Measurements from ENCODE around the gene SRRM2.
A peak's percentile ranks its signal among the peaks of the same experiment; 100 is the strongest.

The SRRM2 gene

DNA sequence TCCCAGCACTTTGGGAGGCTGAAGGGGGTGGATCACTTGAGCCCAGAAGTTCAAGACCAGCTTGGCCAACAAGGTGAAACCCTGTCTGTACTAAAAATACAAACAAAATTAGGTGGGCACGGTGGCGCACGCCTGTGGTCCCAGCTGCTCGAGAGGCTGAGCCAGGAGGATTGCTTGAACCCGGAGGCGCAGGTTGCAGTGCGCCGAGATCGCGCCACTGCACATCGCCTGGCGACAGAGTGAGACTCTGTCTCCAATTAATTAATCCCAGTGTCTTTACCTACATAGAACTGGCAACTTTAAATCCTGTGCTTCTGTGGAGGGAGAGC is 26.2 kb downstream of the SRRM2 start:
- no peak for DNase-seq

DNA sequence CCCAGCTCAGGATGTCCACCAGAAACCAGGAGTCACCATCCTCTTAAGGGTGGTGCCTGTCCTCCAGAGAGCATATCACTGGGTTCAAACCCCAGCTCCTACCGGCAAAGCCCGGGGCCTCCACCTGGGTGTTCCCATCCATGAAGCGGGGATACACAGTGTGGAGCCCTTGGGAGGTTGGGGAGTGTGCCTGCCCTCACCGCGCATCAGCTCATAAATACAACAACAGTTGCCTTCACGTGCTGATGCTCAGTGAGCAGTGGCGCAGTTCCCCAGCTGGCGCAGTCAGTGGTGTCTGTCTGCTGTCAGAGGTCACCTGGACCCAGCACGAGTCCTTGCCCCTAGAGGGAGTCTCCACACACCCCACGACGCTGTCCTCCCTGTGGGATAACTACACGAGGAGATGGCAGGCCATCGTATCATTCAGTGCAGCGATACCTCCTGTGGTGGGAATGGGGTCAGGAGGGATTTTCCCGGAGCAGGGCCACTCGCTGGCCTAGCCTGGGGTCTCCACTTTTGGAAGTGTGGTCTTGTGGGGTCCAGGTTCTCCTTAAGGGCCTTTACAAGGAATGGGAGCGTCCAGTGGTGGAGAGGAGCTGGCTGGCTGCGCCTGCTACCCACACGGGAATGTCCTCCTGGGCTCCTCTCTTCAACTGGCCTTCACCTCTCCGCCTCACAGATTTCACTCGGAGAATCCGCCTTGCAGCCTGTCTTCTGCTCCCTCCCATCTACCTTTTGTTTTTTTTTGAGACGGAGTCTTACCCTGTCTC is 26.9 kb downstream of the SRRM2 start:
- DNase-seq, result no peak

DNA sequence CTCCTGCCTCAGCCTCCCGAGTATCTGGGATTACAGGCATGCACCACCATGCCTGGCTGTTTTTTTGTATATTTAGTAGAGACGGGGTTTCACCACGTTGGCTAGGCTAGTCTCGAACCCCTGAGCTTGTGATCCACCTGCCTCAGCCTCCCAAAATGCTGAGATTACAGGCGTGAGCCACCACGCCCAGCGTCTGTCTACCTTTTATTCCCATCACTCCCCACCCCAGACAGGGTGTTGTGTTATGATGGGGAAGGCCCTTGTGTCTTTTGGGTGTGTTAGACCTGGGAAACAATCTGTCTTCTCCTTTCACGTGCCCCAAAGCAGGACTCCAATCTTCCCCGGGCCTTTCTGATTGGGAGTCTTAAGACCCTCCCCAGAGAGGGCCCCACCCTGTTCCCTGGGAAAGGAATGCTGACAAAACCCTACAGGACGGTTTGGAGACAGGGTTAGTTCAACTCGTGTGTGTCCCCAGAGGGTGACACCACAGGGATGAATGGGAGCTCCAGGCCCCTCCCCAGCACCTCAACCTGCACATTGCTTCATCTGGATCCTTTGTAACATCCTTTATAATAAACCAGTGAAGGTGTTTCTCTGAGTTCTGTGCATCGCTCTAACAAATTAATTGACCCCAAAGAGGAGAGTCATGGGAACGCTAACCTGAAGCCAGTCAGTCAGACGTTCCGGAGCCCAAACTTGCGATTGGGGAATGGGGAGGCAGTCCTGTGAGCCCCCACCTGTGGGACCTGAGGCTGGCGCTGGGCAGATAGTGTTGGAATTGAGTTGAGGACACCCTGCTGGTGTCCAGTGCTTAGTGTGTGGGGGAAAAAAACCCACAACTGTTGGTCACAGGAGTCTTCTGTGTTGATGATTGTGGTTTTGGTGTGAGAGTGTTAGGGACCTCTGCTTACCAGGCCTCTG is 27.8 kb downstream of the SRRM2 start:
- no peak for DNase-seq

DNA sequence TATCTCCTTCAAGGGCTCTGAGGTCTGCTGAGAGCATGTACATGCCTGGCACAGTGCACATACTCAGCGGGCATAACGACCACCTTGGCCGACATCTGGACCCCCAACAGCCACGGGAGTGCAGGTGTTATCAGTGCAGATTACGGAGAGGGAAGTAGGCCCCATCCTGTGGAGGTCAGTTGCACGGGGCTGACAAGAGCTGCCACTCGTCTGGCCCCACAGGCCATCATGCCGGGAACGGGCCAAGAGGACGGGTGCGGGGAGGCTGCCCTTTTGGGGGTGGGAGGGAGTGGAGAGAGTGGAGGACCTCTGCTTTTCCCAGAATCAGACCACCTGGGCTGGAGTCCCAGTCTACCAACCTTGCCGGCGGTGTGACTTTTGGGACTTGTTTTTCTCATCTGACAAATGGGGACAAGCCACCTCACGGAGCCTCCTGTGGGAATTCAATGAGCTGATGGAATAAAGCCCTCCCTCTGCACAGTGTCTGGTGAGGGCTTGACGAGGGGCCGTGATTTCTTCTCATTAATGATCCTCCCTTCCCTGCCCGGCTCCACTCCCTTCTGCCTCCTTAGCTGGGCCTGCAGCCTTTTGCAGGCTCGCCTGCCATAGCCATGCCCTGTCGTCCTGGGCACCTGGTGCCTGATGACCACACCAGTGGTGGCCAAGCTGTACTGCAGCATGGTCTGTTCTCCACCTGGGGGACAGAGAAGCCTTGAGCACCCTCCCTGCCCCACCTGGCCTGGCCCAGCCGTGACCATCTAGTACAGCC is 30.3 kb downstream of the SRRM2 start:
- DNase-seq, result no peak

DNA sequence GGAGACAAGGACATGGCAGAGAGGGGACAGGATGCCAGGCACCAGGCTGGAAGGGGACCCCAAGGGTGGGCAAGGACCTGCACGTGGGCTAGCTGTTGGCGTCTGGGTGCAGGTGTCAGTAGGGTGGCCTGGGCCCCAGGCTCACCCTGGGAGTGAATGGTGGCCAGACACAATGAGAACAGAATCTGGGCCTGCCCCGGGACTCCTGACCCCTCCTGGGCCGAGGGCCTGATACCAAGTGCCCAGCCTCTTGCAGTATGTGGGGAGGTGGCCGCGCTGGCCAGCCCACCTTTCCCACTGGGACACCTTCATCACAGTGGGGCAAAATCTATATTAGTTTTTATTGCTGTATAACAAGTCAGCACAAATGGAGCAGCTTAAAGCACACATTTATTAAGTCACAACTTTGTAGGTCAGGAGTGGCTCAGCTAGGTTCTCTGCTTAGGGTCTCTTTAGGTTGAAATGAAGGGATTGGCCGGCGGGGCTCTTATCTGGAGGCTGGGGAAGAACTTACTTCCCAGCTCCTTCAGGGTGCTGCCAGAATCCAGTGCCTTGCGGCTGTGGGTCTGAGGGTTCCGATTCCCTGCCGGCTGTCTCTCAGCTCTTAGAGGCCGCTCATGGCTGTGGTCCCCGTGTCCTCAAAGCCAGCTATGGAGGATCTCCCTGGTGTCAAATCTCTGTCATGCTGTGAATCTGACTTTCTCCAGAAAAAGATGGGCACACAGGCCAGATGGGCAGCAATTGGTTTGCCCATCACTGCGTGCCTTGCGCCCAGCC is 31.3 kb downstream of the SRRM2 start:
- no peak for DNase-seq

DNA sequence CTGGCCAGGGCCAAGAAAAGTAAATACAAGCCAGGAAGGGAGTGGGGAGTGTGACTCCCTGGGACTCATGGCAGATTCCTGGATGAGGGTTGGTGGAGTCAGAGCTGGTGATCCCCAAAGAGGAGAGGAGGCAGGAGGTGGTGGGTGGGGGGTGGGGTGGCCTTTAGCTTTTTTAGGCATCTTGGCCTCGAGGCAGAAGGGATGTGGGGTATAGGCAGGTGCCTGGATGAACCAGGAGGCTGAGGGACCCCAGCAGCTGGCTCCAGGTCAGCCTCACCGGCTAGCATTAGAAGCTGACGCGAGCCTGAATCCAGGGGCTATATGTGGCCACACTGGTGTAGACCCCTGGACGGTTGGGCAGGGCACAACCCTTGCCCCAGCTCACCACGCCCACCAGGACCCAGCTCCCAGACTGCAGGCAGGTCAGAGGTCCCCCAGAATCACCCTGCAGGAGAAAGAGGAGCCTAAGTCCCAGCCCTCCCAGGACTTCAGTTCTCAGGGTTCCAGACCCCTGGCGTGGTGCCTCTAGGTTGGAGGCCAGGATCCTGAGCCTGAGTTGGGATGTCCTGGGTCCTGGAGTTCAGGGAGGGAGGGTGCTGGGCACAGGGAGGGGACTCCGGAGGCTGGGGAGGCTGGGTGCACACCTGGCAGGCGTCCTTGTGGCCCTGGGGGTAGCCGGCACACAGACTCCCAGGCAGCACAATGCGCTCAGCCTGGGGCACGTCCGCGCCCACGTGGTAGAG is 32.1 kb downstream of the SRRM2 start:
- DNase-seq, result no peak

DNA sequence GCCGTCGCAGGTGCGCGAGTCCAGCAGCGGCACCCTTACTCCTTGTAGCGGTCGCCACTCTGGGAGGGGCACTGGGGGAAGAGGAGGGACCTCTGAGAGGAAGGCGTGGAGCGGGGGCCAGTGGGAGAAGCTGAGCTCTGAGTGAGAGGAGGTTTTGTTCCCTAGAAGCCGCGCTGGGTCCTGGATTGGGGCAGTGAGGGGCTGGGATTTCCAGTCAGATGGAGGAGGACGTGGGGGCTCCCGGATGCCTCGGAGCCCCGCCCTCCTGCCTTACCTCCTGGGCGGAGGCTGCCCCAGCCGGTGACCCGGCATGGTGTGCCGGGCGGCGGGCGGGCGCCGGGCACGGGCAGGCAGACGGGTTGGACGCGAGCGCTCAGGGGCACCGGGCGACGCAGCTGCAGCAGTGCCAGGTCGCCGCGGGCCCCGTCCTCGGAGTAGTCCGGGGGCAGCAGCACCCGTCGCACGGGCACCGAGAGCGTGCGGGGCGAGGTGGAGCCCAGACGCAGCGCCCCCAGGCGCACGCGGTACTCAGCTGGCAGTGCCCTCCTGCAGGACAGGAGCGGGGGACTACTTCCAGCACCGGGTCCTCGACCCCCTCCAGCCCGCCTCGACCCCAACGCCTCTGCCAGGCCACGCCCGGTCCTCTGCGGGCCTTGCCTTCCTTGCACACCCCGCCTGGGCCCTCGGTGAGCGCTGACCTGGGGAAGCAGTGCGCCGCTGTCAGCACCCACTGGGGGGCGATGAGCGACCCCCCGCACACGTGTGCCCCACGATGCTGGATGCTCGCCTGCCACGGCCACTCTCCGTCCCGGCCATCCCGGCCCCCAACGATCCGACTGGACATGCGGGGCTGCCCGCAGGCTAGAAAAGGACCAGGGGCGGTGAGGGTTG is 32.9 kb downstream of the SRRM2 start:
- no peak for DNase-seq

DNA sequence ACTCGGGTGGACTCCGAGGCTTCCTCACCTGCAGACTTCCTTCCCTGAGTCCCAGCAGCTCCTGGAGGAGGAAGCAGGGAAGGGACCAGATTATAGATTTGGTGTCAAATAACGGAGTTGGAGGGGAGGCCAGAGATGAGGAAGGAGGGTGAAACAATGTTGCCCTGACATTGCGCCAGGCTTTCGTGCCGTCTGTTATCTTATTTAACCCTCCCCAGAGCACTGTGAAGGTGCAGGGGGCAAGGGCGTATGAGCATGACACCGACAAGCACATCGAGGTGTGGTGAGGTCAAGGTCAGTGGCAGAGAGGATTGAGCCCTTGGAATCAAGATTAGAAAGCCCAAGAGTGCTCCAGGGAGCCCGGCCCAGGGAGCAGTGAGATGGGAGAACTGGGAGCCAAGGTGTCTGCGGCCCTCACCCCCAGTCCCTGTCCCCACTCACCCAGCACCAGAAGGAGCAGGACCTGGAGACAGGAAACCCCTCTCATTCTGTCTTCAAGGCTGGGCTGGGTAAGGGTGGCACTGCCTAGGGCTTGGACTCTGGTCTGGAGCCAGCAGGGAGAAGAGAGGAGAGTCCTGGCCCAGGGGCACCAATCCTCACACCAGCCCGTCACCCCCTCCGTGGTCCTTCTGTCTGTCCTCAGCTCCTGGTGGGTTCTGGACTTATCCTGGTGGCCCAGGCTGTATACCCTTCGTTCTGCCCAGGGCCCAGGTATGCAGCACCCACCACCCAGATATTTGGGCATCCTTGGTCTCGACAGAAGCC is 33.8 kb downstream of the SRRM2 start:
- no peak for DNase-seq

DNA sequence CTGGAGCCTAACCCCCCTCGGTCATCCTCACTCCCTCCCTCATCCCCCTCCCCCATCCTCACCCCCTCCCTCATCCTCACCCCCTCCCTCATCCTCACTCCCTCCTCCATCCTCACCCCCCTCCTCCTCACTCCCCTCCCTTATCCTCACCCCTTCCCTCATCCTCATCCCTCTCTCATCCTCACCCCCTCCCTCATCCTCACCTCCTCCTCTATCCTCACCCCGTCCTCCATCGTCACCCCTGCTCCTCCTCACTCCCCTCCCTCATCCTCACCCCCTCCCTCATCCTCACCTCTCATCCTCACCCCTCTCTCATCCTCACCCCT is 34.4 kb downstream of the SRRM2 start:
- DNase-seq, result no peak

DNA sequence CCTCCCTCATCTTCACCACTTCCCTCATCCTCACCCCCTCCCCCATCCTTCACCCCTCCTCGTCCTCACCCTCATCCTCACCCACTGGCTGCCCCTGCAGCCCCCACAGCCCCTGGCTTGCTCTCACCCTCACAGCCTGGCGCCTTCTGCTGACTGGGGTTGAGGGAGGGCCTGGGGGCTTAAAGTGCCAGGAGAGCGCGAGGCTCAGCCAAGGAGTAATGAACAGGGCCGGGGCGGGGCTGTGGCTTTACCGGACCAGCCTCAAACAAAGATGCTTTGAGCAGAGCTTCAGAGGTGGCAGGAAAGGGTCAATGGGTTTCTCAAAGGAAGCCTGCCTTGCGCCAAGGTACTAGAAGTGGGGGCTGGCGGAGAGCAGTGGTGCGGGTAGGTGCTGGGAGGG is 35.0 kb downstream of the SRRM2 start, which contains the start of gene PRSS33:
Gene PRSS33 (minus strand): TSS at position 155 of the 400 bp plus-strand sequence. CDS start 1,013 bp downstream, outside the sequence.
- no peak for DNase-seq

DNA sequence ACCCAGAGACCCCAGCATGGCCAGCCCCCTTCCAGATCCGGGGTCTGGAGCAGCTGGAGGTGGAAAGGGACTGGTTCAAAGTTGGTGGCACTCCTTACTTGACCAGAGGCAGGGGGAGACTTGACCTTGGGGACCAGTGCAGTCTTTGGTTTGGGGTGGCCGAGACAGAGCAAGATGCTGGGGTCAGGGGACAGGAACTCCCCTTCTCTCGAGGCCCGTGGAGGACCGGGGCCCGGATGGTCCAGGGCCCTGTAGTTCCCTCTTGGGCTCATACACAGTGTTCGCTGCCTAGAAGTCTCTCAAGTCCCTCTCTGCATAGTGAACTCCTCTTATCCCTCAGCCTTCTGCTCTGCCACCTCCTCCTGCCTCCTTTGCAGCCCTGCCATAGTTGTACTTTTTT is 35.5 kb downstream of the SRRM2 start:
- no peak for DNase-seq

DNA sequence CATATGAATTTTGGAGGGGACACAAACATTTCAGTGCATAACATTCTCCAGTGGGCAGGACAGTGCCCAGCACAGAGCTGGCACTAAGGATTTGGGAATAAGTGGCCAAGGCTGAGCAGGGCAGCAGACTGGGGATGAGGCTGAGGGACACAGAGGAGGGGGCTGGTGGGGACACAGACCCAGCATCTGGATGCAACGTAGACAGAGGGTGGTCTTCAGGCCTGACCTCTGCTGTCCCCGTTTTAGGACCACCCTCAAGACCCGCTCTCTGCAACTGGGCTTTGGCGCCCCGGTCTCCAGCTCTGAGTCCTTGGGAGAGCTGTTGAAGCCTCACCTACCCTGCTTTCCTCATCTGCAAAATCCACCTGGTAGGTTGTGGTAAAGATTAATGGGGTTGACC is 38.2 kb downstream of the SRRM2 start:
- no peak for DNase-seq

DNA sequence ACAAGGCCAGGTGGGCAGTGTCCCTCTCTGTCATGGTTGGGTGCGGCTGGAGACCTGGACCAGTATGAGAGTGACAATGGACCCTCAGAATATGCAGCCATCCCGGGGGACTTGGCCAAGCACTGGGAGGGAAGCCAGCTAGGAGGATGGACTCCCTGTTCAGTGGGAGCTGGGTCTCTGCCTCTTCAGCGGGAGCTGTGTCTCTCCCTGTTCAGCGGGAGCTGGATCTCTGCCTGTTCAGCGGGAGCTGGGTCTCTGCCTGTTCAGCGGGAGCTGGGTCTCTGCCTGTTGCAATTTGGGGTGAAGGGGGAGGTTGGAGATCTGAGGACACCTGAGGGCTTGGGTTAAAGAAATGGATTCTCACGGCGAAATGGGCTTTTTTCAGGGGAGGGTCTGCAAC is 38.7 kb downstream of the SRRM2 start:
- DNase-seq, result no peak

DNA sequence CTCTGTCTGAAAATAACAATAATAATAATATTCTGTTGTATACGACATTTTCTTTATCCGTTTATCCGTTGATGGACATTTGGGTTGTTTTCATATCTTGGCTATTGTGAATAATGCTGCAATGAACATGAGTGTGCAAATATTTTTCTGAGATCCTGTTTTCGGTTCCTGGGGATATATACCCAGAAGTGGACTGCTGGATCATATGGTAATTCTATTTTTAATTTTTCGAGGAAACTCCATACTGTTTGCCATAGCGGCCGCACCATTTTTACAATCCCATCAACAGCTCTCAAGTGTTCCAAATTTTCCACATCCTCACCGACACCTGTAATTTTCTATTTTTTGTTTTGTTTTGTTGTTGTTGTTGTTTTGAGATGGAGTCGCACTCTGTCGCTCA is 40.5 kb downstream of the SRRM2 start:
- no peak for DNase-seq

DNA sequence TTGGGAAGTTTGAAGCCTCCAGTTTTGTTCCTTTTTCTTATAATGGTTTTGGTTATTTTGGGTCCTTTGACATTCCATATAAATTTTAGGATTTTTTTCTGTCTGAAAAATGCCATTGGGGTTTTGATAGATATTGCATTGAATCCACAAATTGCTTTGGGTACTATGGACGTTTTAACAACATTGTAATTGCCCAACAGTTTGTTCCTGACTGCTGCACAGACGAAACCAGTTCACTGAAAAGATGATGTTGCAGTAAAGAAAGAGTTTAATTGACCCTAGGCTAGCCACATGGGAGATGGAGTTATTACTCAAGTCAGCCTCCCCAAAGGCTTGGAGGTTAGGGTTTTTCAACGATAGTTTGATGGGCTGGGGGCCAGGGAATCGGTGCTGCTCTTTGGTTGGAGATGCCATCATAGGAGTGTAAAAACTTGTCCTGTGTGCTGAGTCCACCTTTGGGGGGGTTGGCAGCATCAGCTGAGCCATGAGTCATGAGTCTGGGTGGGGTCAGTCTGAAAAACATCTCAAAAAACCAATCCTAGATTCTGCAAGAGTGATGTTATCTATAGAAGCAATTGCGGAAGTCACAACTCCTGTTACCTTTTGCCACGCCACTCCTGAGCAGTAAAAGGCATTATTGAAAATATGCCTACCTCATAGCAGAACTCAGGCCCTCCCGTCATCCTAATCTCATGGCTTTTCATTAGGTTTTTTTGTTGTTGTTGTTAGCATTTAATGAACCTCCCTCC is 43.1 kb downstream of the SRRM2 start:
- peak; percentile 31 for DNase-seq

DNA sequence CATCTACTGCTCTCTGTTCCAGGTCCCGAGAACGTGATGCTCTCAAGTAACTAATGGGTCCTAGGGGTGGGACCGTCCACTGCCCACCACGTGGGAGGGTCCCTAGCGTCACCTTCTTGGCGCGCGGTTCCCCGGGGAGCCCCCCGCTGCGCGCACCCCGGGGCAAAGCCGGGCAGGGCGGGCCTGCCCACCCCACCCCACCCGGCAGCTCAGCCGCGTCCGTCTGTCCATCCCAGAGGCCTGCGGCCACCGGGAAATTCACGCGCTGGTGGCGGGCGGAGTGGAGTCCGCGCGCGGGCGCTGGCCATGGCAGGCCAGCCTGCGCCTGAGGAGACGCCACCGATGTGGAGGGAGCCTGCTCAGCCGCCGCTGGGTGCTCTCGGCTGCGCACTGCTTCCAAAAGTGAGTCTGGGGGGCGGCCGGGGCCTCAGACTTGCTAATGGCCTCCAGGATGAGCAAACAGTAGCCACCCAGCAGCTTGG is 46.3 kb downstream of the SRRM2 start:
- no peak for DNase-seq

DNA sequence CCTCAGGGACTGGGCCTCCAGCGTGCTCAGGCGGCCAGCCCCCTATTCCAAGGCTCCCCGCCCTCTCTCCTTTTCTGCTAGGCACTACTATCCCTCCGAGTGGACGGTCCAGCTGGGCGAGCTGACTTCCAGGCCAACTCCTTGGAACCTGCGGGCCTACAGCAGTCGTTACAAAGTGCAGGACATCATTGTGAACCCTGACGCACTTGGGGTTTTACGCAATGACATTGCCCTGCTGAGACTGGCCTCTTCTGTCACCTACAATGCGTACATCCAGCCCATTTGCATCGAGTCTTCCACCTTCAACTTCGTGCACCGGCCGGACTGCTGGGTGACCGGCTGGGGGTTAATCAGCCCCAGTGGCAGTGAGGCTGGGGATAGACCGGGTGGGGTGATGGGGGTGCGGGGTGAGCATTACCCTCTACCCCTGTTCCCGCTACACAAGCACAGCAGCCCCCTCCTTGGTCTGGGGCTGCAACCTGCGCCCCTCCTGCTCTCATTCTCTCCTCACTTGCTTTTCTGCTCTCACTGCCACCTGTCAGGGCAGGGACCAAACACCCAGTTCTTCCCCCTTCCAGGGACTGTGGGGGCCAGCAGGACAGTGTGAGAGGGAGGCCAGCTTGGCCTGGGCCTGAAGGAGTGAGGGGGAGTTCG is 46.9 kb downstream of the SRRM2 start:
- DNase-seq, result no peak

DNA sequence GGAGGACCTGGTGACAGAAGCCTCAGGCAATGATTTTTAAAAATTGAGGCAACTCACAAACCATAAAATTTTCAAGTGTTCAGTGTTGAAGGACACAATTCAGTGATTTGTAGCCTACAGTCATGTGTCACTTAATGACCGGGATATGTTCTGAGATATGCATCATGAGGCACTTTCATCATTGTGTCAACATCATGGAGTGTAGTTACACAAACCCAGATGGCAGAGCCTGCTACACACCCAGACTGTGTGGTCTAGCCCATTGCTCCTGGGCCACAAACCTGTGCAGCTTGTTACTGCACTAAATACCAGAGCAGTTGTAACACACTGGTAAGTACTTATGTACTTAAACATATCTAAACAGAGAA is 47.4 kb downstream of the SRRM2 start:
- no peak for DNase-seq
